Globus pallidus (tissue), 1 donor: ENCODE measurements around the gene OR4E2.
"Not testable (repeated sequence)": the region's sequence is repeated elsewhere in the genome, so short reads cannot be mapped to it uniquely, and the experiment has no call there.

Experiments
- DNase-seq: peaks from one replicate; pipeline ENCODE4 v3.0.0-alpha.2; 2015; ENCODE audit warnings: low spot score

Gene OR4E2

DNA sequence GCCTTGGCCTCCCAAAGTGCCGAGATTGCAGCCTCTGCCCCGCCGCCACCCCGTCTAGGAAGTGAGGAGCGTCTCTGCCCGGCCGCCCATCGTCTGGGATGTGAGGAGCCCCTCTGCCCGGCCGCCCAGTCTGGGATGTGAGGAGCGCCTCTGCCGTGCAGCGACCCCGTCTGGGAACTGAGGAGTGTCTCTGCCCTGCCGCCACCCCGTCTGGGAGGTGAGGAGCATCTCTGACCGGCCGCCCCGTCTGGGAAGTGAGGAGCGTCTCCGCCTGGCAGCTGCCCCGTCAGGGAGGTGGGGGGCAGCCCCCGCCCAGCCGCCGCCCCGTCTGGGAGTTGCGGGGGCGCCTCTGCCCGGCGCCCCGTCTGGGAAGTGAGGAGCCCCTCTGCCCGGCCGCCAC lies 44.0 kb downstream of the OR4E2 start:
- not testable (repeated sequence) for DNase-seq

DNA sequence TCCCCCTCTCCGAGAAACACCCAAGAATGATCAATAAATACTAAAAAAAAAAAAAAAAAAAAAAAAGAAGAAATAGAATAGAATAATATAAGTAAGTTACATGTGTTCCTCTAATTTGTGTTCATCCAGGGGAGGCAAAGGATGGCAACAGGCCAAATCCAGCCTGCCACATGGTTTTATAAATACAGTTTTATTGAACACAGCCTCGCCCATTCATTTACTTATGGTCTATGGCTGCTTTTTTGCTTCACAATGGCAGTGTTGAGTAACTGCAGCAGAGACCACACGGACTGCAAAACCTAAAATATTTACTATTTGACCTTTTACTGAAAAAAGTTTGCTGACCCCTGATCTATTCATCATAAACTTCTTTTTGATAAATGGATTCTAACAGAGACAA lies 44.9 kb downstream of the OR4E2 start:
- DNase-seq = not testable (repeated sequence)

DNA sequence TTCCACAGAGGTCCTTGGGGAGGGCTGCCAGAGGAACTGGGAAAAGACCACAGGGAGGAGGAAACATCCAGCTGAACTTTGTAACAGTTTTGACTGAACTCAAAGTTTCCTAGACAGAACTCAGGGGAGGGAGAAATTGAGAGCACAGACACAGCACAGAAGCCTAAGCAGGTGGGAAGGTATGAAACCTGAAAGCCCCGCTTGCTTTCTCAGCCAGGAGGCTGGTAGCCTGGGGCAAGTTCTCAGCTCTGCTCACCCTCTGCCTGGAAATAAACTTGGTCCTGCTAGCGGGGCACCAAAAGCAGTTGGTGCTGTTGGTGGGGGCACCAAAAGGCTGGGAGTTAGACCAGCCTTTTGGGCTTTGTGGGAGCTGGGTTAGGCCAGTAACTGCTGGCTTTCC lies 45.9 kb downstream of the OR4E2 start:
- DNase-seq = no peak

DNA sequence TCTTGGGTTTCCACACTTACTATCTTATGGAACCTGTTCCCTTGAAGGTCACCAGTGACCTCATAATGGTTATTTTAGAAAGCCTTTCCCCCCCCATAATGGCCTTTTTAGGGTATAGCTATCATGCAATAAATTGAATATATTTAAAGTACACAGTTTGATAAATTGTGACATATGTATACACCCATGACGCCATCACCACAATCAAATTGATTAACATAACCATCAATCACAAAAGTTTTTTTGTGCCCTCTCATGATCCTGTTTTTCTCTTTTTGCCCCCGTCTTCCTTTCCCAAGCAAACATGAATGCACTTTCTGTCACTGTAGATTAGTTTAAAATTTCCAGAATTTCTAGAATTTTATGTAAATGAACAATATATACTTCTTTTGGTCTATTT lies 48.7 kb downstream of the OR4E2 start:
- DNase-seq = no peak

DNA sequence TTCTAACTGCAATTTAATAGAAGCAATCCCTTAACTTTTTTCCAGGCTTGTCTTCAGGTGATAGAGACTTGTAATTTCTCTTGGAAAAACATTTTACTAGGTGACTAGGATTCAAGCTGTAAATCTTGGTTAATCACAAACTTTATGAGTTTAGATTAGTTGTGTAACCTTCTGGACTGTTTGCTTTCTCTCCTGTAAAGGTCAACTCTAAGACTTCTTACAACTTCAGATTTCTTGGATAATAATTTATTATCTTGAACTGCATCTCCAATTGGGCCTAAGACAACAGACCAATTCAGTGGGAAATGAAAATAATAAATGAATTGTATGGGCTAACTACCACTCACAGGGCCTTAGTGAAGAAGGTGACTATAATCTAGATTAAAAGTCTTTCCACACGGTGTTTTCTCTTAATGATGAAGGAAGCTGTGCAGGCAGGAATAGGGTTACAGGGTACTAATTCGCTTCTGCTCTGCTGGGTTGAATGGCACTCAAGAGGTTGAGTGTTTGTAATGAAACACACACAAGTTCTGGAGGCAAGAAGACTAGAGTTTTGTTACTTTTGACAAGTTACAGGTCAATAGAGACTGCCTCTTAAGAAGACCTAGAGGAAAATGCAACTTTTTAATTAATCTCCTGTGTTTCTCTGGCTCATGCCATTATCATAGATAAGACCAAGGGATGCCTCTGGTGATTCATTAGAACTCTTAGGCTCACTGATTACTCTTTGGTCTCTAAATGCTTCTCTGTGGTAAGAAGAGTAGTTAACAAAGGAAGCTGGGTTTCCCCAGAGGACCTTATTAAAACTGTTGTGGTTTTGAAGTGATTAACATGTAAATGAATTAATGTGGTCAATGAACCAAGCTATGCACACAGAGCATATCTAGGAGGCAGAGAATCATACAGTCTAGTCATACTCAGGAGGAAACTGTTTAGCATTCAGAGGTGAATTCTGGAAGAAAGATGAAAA lies 50.0 kb downstream of the OR4E2 start:
- no peak for DNase-seq

DNA sequence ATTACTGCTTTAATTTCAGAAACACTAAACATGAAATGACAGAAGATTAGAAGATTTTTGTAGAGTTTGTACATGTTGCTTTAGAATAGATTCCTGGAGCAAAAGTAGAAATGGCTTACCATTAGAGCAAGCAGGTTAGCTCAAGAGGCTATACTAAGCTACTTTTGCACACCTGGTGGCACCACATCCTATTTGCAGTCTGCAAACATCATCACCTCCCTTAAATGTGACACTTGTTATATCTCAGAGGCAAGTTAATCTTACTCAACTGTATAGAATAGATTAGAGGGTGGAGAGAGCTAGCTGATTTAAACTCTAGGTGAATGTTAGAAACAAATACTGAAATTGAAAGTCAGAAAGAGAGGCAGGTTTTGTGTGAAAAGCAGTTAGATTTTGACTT lies 50.7 kb downstream of the OR4E2 start:
- DNase-seq = no peak

DNA sequence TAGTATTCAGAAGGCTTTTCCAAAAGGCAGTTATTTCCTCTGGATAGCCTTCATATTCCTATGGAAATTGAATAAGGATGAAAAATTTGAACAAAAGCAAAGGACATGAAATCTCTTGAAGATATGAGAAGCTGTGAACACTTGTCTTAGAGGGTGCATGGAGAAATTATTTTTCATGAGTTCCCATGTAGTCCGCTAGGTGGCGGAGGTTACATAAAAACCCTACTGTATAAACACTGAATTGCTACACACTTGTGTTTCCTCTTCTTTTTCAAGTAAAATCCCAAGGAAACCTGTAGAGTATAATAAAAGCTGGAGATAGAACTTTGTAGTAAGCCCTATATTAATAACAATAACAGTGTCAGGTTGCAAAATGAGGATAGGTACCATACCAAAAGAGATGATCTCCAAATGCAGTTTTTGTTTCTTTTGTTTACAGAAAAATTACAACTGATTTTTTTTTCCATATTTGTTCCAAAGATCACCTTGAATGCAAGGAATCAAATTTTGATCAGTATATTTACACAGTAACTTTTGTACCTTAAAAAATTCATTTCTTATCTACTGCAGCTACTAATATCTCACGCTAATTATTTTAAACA lies 57.8 kb downstream of the OR4E2 start:
- DNase-seq = peak; percentile 19

DNA sequence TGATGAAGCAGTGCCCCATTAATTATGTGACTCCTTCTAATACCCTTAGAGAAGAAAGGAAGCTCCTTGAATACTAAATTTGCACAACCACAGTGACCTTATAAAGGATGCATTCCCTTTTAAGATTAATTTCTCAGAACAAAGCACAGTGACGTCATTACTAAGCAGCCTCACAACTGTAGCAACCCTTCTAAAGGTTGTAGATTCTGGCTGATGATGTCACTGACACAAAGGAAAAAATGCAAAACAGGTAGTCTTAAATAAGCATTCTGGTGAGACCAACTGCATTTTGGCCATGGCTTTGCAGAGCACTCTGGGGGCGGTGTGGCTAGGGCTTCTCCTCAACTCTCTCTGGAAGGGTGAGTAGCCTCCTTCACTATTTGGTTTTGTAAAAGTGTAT lies 58.4 kb downstream of the OR4E2 start:
- DNase-seq = no peak

DNA sequence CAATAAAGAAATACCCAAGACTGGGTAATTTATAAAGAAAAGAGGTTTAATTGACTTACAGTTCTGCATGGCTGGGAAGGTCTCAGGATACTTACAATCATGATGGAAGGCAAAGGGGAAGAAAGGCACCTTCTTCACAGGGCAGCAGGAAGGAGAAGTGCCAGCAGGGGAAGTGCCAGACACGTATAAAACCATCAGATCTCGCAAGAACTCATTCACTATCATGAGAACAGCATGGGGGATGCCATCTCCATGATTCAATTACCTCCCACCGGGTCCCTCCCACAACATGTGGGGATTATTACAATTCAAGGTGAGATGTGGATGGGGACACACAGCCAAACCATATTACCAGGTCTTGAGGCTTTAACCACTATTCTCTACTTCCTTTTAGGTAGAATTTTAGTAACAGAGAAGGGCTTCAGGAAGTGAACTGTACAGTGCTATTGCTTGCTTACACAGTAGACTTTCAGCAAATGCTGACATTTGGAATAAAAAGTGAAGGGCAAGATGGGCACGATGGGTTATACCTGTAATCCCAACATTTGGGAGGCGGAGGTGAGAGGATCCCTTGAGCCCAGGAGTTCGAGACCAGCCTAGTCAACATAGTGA lies 60.8 kb downstream of the OR4E2 start:
- no peak for DNase-seq
